Measurements from ENCODE around the gene MEPE.

Gene MEPE

GRCh38 chr4:87840149-87840548 lies 7.4 kb downstream of the MEPE start:
- no peak for DNase-seq (ENCODE audit: low read depth)

GRCh38 chr4:87843936-87844335 lies 11.2 kb downstream of the MEPE start:
- no peak for DNase-seq (ENCODE audit: low read depth)

- DNase-seq (ENCODE audit: low read depth), result no peak
These were observed 11.7 kb downstream of the MEPE start for GRCh38 chr4:87844452-87844851.

- no peak for DNase-seq (ENCODE audit: low read depth)
These were observed 13.5 kb downstream of the MEPE start for GRCh38 chr4:87846226-87846625.

- DNase-seq (ENCODE audit: low read depth), result no peak
These were observed 16.0 kb downstream of the MEPE start for GRCh38 chr4:87848622-87849351.

- DNase-seq (ENCODE audit: low read depth), result no peak
These were observed 16.8 kb downstream of the MEPE start for GRCh38 chr4:87849612-87850011.

GRCh38 chr4:87851332-87851731 lies 18.6 kb downstream of the MEPE start:
- DNase-seq (ENCODE audit: low read depth), result no peak

- DNase-seq (ENCODE audit: low read depth), result no peak
These were observed 19.2 kb downstream of the MEPE start for GRCh38 chr4:87851953-87852352.

GRCh38 chr4:87853108-87853507 lies 20.3 kb downstream of the MEPE start:
- DNase-seq (ENCODE audit: low read depth), result no peak

- DNase-seq (ENCODE audit: low read depth), result no peak
These were observed 21.1 kb downstream of the MEPE start for GRCh38 chr4:87853891-87854290.

GRCh38 chr4:87855559-87855958 lies 22.8 kb downstream of the MEPE start:
- DNase-seq (ENCODE audit: low read depth), result no peak

GRCh38 chr4:87856816-87857215 lies 24.0 kb downstream of the MEPE start:
- no peak for DNase-seq (ENCODE audit: low read depth)

- no peak for DNase-seq (ENCODE audit: low read depth)
These were observed 25.0 kb downstream of the MEPE start for GRCh38 chr4:87857789-87858188.

GRCh38 chr4:87862236-87862635 lies 29.5 kb downstream of the MEPE start:
- no peak for DNase-seq (ENCODE audit: low read depth)

- no peak for DNase-seq (ENCODE audit: low read depth)
These were observed 30.7 kb downstream of the MEPE start for GRCh38 chr4:87863486-87863885.

GRCh38 chr4:87864321-87864720 lies 31.6 kb downstream of the MEPE start:
- DNase-seq (ENCODE audit: low read depth), result no peak

GRCh38 chr4:87865288-87865687 lies 32.5 kb downstream of the MEPE start:
- DNase-seq (ENCODE audit: low read depth), result no peak

- no peak for DNase-seq (ENCODE audit: low read depth)
These were observed 33.3 kb downstream of the MEPE start for GRCh38 chr4:87865960-87866598.

GRCh38 chr4:87868522-87868921 lies 35.8 kb downstream of the MEPE start:
- DNase-seq (ENCODE audit: low read depth), result no peak

- no peak for DNase-seq (ENCODE audit: low read depth)
These were observed 39.3 kb downstream of the MEPE start for GRCh38 chr4:87872028-87872427.

- DNase-seq (ENCODE audit: low read depth), result no peak
These were observed 42.4 kb downstream of the MEPE start for GRCh38 chr4:87875191-87875590.

GRCh38 chr4:87880106-87880505 lies 47.3 kb downstream of the MEPE start:
- DNase-seq (ENCODE audit: low read depth), result no peak

- no peak for DNase-seq (ENCODE audit: low read depth)
These were observed 48.3 kb downstream of the MEPE start for GRCh38 chr4:87881115-87881514.

- no peak for DNase-seq (ENCODE audit: low read depth)
These were observed 49.6 kb downstream of the MEPE start for GRCh38 chr4:87882321-87882720.

Measured in stimulated activated CD8-positive, alpha-beta memory T cell treated with anti-CD3 and anti-CD28 coated beads, Interleukin-15, amount 100 ng/mL, for 1 hour (primary cell).